ENCODE measurements around the gene PEX13.

DNA sequence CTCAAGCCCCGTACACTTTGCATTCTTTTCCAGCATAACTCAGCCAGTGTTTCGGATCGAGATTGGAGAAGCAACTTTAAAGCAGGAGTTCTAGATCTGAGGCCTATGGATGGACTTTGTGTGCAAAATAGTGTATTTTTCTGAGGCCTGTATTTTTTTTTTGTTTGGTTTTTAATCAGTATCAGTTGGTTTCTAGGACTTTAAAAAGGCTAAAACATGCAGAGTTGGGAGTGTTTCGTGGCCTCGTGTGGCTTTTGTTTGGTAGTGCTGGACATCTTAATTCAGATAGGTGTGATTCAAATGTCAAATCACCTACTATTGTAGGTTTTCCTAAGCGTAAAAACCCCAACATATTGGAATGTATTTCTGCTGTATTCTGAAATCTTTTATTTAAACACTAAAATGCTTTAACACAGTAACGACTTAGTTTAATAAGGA, 817 bp downstream of the PEX13 start:
- no peak for TF ChIP-seq SRF (IDR thresholded peaks at IDR 0.05; ENCODE audit: low read depth)
- TF ChIP-seq, protein P1, sequence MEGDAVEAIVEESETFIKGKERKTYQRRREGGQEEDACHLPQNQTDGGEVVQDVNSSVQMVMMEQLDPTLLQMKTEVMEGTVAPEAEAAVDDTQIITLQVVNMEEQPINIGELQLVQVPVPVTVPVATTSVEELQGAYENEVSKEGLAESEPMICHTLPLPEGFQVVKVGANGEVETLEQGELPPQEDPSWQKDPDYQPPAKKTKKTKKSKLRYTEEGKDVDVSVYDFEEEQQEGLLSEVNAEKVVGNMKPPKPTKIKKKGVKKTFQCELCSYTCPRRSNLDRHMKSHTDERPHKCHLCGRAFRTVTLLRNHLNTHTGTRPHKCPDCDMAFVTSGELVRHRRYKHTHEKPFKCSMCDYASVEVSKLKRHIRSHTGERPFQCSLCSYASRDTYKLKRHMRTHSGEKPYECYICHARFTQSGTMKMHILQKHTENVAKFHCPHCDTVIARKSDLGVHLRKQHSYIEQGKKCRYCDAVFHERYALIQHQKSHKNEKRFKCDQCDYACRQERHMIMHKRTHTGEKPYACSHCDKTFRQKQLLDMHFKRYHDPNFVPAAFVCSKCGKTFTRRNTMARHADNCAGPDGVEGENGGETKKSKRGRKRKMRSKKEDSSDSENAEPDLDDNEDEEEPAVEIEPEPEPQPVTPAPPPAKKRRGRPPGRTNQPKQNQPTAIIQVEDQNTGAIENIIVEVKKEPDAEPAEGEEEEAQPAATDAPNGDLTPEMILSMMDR (IDR thresholded peaks at IDR 0.05 in 2 of 3, conservative IDR thresholded peaks at IDR 0.05 in 1 of 3; ENCODE audit: borderline replicate concordance in 1 of 3, insufficient read depth in 1 of 3, low read depth in 2 of 3, low read length in 2 of 3), result no peak
- TF ChIP-seq ZNF274 (IDR thresholded peaks at IDR 0.05; ENCODE audit: low read depth, low read length), result no peak
- no peak for TF ChIP-seq SIN3A (IDR thresholded peaks at IDR 0.05; ENCODE audit: low read depth)
- TF ChIP-seq JUND (IDR thresholded peaks at IDR 0.05), result no peak
- no peak for TF ChIP-seq POLR2AphosphoS5 (IDR thresholded peaks at IDR 0.05; ENCODE audit: low read depth, low read length)
- no peak for TF ChIP-seq CBX3 (IDR thresholded peaks at IDR 0.05; ENCODE audit: low read depth)
- TF ChIP-seq POLR2A (IDR thresholded peaks at IDR 0.05; ENCODE audit: borderline replicate concordance, extremely low read depth, insufficient read depth, insufficient read length), result no peak
- no peak for TF ChIP-seq FOSL1 (IDR thresholded peaks at IDR 0.05; ENCODE audit: low read depth)
- TF ChIP-seq, protein P2, sequence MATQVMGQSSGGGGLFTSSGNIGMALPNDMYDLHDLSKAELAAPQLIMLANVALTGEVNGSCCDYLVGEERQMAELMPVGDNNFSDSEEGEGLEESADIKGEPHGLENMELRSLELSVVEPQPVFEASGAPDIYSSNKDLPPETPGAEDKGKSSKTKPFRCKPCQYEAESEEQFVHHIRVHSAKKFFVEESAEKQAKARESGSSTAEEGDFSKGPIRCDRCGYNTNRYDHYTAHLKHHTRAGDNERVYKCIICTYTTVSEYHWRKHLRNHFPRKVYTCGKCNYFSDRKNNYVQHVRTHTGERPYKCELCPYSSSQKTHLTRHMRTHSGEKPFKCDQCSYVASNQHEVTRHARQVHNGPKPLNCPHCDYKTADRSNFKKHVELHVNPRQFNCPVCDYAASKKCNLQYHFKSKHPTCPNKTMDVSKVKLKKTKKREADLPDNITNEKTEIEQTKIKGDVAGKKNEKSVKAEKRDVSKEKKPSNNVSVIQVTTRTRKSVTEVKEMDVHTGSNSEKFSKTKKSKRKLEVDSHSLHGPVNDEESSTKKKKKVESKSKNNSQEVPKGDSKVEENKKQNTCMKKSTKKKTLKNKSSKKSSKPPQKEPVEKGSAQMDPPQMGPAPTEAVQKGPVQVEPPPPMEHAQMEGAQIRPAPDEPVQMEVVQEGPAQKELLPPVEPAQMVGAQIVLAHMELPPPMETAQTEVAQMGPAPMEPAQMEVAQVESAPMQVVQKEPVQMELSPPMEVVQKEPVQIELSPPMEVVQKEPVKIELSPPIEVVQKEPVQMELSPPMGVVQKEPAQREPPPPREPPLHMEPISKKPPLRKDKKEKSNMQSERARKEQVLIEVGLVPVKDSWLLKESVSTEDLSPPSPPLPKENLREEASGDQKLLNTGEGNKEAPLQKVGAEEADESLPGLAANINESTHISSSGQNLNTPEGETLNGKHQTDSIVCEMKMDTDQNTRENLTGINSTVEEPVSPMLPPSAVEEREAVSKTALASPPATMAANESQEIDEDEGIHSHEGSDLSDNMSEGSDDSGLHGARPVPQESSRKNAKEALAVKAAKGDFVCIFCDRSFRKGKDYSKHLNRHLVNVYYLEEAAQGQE (IDR thresholded peaks at IDR 0.05; ENCODE audit: low read depth), result no peak
- TF ChIP-seq ZFX (IDR thresholded peaks at IDR 0.05), result no peak
- no peak for TF ChIP-seq EZH2 (IDR thresholded peaks at IDR 0.05)
- TF ChIP-seq, protein P3, sequence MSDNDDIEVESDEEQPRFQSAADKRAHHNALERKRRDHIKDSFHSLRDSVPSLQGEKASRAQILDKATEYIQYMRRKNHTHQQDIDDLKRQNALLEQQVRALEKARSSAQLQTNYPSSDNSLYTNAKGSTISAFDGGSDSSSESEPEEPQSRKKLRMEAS (IDR thresholded peaks at IDR 0.05), result no peak

All from HCT116 (cell line).